ENCODE data around the gene THBS3. TPM values are rescaled to one million over a fixed set of nuclear protein-coding genes. Genes with fewer than 3 reads are reported as not detected.
"Not testable (repeated sequence)": the region's sequence is repeated elsewhere in the genome, so short reads cannot be mapped to it uniquely, and the experiment has no call there.

The THBS3 gene
- total RNA-seq, 1 donor from 2014 or later = 24.9 TPM

DNA sequence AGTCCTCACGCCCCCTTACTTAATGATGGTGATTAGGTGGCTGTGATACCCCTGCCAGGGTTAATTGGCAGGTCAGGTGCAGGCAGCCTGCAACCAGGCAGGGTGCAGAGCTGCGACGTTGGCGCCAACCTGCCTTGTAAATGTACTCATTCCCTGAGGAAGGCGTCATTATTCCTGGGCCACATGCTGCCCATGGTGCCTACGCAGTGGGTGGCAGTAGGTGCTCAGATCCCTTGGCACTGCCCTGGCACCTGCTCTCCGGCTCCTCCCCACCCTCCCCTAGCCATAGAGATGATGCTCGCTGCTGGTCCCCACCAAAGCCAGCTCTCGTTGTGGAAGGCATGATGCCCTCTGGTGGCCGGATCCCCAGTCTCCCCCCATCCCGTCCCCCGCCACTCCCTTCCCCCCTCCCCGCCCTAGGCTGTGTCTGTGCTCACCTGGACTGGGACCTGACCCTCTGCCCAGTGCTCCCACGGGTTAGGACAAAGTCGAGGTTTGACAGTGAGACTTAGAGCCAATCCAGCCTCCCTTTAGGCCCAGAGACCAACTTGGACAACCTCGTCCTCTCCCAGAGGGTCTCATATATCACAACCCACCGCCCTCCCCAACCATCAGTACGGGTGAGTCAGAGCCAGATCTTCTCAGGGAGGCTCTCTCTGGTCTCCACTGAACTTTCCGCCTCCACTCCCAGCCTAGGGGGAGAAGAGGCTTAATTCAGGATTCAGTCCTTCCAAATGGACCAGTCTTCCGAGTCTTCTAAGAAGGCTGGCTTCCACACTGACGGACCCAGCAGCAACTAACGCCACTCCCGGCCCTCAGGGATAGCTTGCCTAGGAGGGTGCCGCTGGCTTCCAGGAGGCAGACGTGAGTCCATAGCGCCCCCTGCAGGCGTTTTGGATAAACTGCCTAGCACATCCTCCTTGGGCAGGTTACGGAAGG is 40.3 kb downstream of the THBS3 start:
- Histone ChIP-seq H3K27me3 (no peaks in the 10 kb centered on the region), H3K4me1 (peaks cover 21% of the 10 kb centered on the region), H3K4me3 (peak overlapping the region; percentile 11), H3K36me3 (peaks cover 30% of the 10 kb centered on the region), H3K27ac (peak overlapping the region; percentile 75), H3K9me3 (no peaks in the 10 kb centered on the region)
- peak; percentile 93 for DNase-seq
- intact Hi-C loops (cut with DNase I) = loop anchor here (5.0 kb wide), 1 partner anchor 75 kb away; no protein-coding TSS in a partner anchor
- ATAC-seq = peak; percentile 92
- TF ChIP-seq, protein P1, sequence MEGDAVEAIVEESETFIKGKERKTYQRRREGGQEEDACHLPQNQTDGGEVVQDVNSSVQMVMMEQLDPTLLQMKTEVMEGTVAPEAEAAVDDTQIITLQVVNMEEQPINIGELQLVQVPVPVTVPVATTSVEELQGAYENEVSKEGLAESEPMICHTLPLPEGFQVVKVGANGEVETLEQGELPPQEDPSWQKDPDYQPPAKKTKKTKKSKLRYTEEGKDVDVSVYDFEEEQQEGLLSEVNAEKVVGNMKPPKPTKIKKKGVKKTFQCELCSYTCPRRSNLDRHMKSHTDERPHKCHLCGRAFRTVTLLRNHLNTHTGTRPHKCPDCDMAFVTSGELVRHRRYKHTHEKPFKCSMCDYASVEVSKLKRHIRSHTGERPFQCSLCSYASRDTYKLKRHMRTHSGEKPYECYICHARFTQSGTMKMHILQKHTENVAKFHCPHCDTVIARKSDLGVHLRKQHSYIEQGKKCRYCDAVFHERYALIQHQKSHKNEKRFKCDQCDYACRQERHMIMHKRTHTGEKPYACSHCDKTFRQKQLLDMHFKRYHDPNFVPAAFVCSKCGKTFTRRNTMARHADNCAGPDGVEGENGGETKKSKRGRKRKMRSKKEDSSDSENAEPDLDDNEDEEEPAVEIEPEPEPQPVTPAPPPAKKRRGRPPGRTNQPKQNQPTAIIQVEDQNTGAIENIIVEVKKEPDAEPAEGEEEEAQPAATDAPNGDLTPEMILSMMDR (IDR thresholded peaks at IDR 0.05) = peak; percentile 86

DNA sequence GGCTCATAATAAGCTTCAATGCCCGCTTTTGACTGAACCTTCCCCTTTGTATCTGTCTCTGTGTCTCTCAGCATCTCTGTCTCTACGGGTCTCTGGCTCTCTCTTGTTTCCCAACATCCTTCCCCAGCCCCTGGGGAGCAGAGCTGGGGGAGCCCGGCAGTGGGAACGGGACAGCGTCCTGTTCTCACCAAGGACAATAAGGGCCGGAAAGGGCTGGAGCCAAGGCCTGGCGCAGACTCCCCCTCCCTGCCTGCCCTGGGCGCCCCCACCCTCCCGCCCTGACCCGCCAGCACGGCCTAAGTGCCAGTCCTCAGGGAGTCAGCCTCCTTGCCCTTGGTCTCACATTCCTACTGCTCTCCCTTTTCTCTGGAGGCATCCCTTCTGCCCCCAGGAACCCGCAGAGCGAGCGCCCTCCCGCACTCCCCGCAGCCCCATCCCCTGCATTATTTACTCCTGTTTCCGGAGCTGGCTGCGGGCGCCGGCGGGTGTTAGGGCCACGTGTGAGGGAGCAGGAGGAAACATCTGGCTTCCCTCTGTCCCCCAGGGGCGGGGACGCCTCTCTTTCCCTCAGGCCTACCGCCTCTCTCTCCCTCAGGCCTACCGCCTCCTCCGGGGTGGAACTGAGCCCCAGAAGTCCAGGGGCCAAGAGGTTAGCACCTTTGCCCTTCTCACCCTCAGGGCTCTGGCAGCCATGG is 41.1 kb downstream of the THBS3 start:
- Histone ChIP-seq H3K27me3 (no peaks in the 10 kb centered on the region), H3K9me3 (no peaks in the 10 kb centered on the region), H3K27ac (peak overlapping the region; percentile 75), H3K36me3 (peaks cover 30% of the 10 kb centered on the region), H3K4me3 (no peak overlapping the region), H3K4me1 (peaks cover 17% of the 10 kb centered on the region)
- TF ChIP-seq, protein P1 (IDR thresholded peaks at IDR 0.05) = no peak
- DNase-seq = peak; percentile 70
- intact Hi-C loops (cut with DNase I) = loop anchor here (5.0 kb wide), 1 partner anchor 74 kb away; no protein-coding TSS in a partner anchor
- peak; percentile 42 for ATAC-seq

- DNase-seq (peak; percentile 54), ATAC-seq (no peak)
- Histone ChIP-seq H3K27ac (peak overlapping the region; percentile 75), H3K27me3 (no peaks in the 10 kb centered on the region), H3K9me3 (no peaks in the 10 kb centered on the region), H3K36me3 (peaks cover 26% of the 10 kb centered on the region), H3K4me3 (no peak overlapping the region), H3K4me1 (peaks cover 17% of the 10 kb centered on the region)
- TF ChIP-seq, protein P1 (IDR thresholded peaks at IDR 0.05) = no peak
- intact Hi-C loops (cut with DNase I) = loop anchor here (5.0 kb wide), 1 partner anchor 74 kb away; no protein-coding TSS in a partner anchor
Observed at GRCh38 chr1:155166051-155166470, 41.6 kb downstream of the THBS3 start.

- H3K4me3 ChIP-seq, H3K9me3 ChIP-seq, H3K27me3 ChIP-seq, H3K27ac ChIP-seq, DNase-seq, ATAC-seq: not testable (repeated sequence)
- peaks cover 17% of the 10 kb centered on the region for H3K4me1 ChIP-seq
- H3K36me3 ChIP-seq = peaks cover 11% of the 10 kb centered on the region
- intact Hi-C loops (cut with DNase I) = loop anchor here (5.0 kb wide), 1 partner anchor 72 kb away; no protein-coding TSS in a partner anchor
Observed at GRCh38 chr1:155164625-155165024, 43.1 kb downstream of the THBS3 start.

GRCh38 chr1:155163785-155164184 is 43.9 kb downstream of the THBS3 start:
- H3K4me3 ChIP-seq; H3K9me3 ChIP-seq; DNase-seq; intact Hi-C loops (cut with DNase I); H3K36me3 ChIP-seq; H3K27me3 ChIP-seq; ATAC-seq; H3K27ac ChIP-seq: not testable (repeated sequence)
- H3K4me1 ChIP-seq = peaks cover 17% of the 10 kb centered on the region

DNA sequence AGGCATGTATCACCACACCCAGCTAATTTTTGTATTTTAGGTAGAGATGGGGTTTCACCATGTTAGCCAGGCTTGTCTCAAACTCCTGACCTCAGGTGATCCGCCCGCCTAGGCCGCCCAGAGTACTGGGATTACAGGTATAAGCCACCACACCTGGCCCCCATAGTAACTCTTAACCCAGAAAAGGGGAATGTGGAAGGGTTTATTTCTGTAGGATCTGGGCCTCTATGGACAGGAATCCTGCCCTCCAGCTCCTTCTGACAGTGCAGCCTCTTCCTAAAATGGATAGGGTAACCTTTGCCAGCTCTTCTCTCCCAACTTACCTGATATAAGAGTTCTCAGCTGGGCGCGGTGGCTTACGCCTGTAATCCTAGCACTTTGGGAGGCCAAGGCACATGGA is 45.1 kb downstream of the THBS3 start:
- H3K27ac ChIP-seq; intact Hi-C loops (cut with DNase I); H3K9me3 ChIP-seq; DNase-seq; ATAC-seq; H3K4me3 ChIP-seq; H3K27me3 ChIP-seq; H3K36me3 ChIP-seq: not testable (repeated sequence)
- peaks cover 14% of the 10 kb centered on the region for H3K4me1 ChIP-seq

DNA sequence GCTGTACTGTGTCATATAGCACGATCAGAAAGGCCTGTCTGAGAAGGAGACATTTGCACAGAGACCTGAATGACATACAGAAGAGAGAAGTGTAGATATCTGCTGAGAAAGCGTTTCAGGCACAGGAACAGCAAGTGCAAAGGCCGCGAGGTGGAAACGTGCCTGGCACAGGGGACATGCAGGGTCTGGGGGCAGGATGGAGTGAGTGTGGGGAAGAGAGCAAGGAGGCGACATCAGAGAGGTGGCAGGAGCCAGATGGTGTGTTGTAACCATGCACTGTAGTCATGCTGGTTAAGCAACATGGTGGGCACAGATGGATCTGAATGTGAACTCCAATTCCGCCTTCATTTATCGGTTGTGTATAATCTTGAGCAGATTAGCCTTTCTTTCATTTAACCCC is 47.6 kb downstream of the THBS3 start:
- Histone ChIP-seq H3K27ac (no peak overlapping the region), H3K9me3 (no peaks in the 10 kb centered on the region), H3K4me3 (no peak overlapping the region), H3K36me3 (no peaks in the 10 kb centered on the region), H3K4me1 (no peaks in the 10 kb centered on the region), H3K27me3 (no peaks in the 10 kb centered on the region)
- TF ChIP-seq, protein P1 (IDR thresholded peaks at IDR 0.05) = no peak
- peak; percentile 35 for DNase-seq
- intact Hi-C loops (cut with DNase I) = no loop called here
- no peak for ATAC-seq

All from upper lobe of right lung (tissue), 1 donor.